ENCODE measurements around the gene LCOR. TPM values are rescaled to one million over a fixed set of nuclear protein-coding genes. Genes with fewer than 3 reads are reported as not detected.

Gene LCOR
- total and polyA plus RNA-seq, 8 donors = 4.5 to 34.2 (median 19.5) TPM

DNA sequence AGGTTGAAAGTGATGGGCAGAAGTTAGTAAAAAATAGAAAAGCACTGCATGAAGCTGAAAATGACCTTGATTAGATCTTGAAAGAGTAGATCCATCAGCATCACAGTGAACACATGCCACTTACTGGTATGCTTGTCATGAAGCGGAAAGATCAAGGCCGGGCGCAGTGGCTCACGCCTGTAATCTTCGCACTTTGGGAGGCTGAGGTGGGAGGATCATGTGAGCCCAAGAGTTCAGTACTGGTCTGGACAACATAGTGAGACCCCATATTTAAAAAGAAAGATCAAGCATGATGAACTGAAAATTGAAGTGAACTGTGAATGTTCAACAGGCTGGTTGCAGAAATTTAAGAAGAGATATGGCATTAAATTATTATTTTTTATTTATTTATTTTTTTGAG, 18.0 kb downstream of the LCOR start:
- WGBS, 2 donors = 94 to 95% methylated on average over 5 of the region's 5 CpGs
- H3K4me3 ChIP-seq = no peak overlapping the region
- TF ChIP-seq, protein P1, sequence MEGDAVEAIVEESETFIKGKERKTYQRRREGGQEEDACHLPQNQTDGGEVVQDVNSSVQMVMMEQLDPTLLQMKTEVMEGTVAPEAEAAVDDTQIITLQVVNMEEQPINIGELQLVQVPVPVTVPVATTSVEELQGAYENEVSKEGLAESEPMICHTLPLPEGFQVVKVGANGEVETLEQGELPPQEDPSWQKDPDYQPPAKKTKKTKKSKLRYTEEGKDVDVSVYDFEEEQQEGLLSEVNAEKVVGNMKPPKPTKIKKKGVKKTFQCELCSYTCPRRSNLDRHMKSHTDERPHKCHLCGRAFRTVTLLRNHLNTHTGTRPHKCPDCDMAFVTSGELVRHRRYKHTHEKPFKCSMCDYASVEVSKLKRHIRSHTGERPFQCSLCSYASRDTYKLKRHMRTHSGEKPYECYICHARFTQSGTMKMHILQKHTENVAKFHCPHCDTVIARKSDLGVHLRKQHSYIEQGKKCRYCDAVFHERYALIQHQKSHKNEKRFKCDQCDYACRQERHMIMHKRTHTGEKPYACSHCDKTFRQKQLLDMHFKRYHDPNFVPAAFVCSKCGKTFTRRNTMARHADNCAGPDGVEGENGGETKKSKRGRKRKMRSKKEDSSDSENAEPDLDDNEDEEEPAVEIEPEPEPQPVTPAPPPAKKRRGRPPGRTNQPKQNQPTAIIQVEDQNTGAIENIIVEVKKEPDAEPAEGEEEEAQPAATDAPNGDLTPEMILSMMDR (IDR thresholded peaks at IDR 0.05) = no peak
- no peaks in the 10 kb centered on the region for H3K9me3 ChIP-seq
- no peaks in the 10 kb centered on the region for H3K27me3 ChIP-seq
- no peak for FAIRE-seq
- H3K4me1 ChIP-seq = peaks cover under 1 to 10% (median 3%) of the 10 kb centered on the region in 3 donors
- no peaks in the 10 kb centered on the region for H3K36me3 ChIP-seq
- intact Hi-C loops (cut with DNase I) = no loop called here
- no peak overlapping the region for H3K27ac ChIP-seq
- no peak for DNase-seq
- ATAC-seq = no peak

DNA sequence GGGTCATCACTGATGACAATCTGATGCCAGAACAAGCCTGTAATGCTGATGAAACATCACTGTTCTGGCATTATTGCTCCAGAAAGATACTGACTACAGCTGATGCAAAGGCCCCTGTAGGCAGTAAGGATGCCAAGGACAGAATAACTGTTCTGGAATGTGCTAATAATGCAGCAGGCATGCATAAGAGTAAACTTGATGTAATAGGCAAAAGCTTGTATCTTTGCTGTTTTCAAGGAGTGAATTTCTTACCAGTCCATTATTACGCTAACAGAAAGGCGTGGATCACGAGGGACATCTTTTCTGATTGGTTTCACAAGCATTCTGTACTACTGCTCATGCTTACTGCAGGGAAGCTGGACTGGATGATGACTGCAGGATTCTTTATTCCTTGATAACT, 18.7 kb downstream of the LCOR start:
- no peaks in the 10 kb centered on the region for H3K9me3 ChIP-seq
- H3K27ac ChIP-seq = no peak overlapping the region
- intact Hi-C loops (cut with DNase I) = no loop called here
- no peak for DNase-seq
- peaks cover 0 to 10% (median 3%) of the 10 kb centered on the region in 3 donors for H3K4me1 ChIP-seq
- 89 to 96% methylated on average over 3 of the region's 3 CpGs for WGBS, 2 donors
- TF ChIP-seq, protein P1 (IDR thresholded peaks at IDR 0.05) = no peak
- no peaks in the 10 kb centered on the region for H3K27me3 ChIP-seq
- FAIRE-seq = no peak
- ATAC-seq = peak in 3 of 4 donors; percentile 21 to 56 (median 32)
- H3K36me3 ChIP-seq = no peaks in the 10 kb centered on the region
- H3K4me3 ChIP-seq = no peak overlapping the region

DNA sequence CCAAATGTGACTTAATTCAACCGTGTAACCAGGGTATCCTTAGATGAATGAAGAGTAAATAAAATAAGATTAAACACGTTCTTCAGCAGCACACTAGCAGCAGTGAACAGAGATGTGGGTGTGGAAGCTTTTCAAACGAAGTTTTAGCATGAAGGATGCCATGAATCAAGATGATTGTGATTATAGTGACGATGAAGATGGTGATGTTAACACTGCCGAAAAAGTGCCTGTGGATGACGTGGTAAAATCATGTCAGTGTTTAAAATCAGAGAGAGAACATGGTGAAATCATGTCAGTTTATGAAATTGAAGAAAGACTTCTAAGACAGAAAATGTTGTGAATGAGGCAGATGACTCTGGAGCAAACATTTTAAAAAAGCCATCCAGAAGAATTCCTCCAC, 19.2 kb downstream of the LCOR start:
- DNase-seq (no peak), FAIRE-seq (no peak), ATAC-seq (no peak)
- Histone ChIP-seq H3K27ac (no peak overlapping the region), H3K36me3 (no peaks in the 10 kb centered on the region), H3K4me3 (no peak overlapping the region), H3K9me3 (no peaks in the 10 kb centered on the region), H3K4me1 (peaks cover 0 to 6% (median 2%) of the 10 kb centered on the region in 3 donors), H3K27me3 (no peaks in the 10 kb centered on the region)
- intact Hi-C loops (cut with DNase I) = no loop called here
- 54% methylated on average over 6 of the region's 6 CpGs for WGBS, 2 donors
- TF ChIP-seq, protein P1 (IDR thresholded peaks at IDR 0.05) = no peak

DNA sequence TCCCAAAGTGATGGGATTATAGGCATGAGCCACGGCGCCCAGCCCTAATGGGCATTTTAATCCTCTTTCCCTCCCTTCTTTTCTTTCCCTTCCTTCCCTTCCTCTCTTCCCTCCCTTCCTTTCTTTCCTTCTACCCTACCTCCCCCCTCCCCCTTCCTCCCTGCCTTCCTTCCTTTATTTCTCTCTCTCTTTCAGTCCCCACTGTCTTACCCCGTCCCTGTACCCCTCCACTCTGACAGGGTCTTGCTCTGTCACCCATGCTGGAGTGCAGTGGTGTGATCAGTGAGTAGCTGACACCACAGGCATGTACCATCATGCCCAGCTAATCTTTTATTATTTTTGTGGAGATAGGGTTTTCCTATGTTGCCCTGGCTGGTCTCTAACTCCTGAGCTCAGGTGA, 24.2 kb downstream of the LCOR start:
- no peak overlapping the region for H3K27ac ChIP-seq
- H3K27me3 ChIP-seq = no peaks in the 10 kb centered on the region
- ATAC-seq (no peak), DNase-seq (no peak), FAIRE-seq (no peak)
- TF ChIP-seq, protein P1 (IDR thresholded peaks at IDR 0.05) = no peak
- peaks cover 0 to 12% (median 0%) of the 10 kb centered on the region in 3 donors for H3K4me1 ChIP-seq
- no peaks in the 10 kb centered on the region for H3K9me3 ChIP-seq
- no peak overlapping the region for H3K4me3 ChIP-seq
- no peaks in the 10 kb centered on the region for H3K36me3 ChIP-seq
- 91 to 97% methylated on average over 3 of the region's 3 CpGs for WGBS, 2 donors
- intact Hi-C loops (cut with DNase I) = no loop called here

GRCh38 chr10:96857301-96858012, 25.4 kb downstream of the LCOR start:
- Histone ChIP-seq H3K36me3 (no peaks in the 10 kb centered on the region), H3K9me3 (no peaks in the 10 kb centered on the region), H3K27me3 (no peaks in the 10 kb centered on the region), H3K4me1 (peaks cover 0 to 12% (median 3%) of the 10 kb centered on the region in 3 donors), H3K4me3 (no peak overlapping the region), H3K27ac (no peak overlapping the region)
- TF ChIP-seq, protein P1 (IDR thresholded peaks at IDR 0.05) = no peak
- no peak for ATAC-seq
- WGBS, 2 donors = 89 to 95% methylated on average over 4 of the region's 4 CpGs
- no peak for FAIRE-seq
- intact Hi-C loops (cut with DNase I) = no loop called here
- DNase-seq = no peak
